Colonic mucosa (tissue), 4 donors: ENCODE results near the gene AKAP6. TPM values are rescaled to one million over a fixed set of nuclear protein-coding genes. Genes with fewer than 3 reads are reported as not detected.

Source experiments
- DNase-seq: peaks from one replicate; pipeline ENCODE4 v3.0.0-alpha.2; 2020
- H3K27ac ChIP-seq: fragments of 200-600 bp; one replicate; pipeline ENCODE4 v1.8.0; 2021
- H3K27me3 ChIP-seq: fragments of 200-600 bp; one replicate; pipeline ENCODE4 v1.8.0; 2021
- H3K36me3 ChIP-seq: fragments of 200-600 bp; one replicate; pipeline ENCODE4 v1.8.0; 2021
- H3K4me1 ChIP-seq: fragments of 200-600 bp; one replicate; pipeline ENCODE4 v1.8.0; 2021; ENCODE audit warnings: mild to moderate bottlenecking
- H3K4me3 ChIP-seq: fragments of 200-600 bp; one replicate; pipeline ENCODE4 v1.8.0; 2021
- H3K9ac ChIP-seq, 2 donors: one replicate each; pipeline ENCODE4 v1.7.0; 2013; ENCODE audit warnings: control low read depth in 2 of 2, low read depth in 2 of 2, low read length in 2 of 2
- H3K9me3 ChIP-seq: fragments of 200-600 bp; one replicate; pipeline ENCODE4 v1.8.0; 2021
- intact Hi-C: fragments of 100-400 bp; cut with DNase I; formaldehyde crosslinking; loops from one replicate; pipeline ENCODE4 v1.14.1; 2022
- total RNA-seq, 2 donors: library from RNA; stranded (reverse); fragmentation: NEBNext Ultra II Directional in 1 of 2; extraction: Animal tissue kit (Norgen Biotek cat#: 25700) in 1 of 2; gene quantifications; one replicate each; pipeline ENCODE4 v1.2.1, GENCODE V29; 2021
- TF ChIP-seq, protein P1 (sequence below): fragments of 200-600 bp; IDR thresholded peaks from one replicate; pipeline ENCODE4 v1.8.0; 2022; ENCODE audit warnings: antibody characterized with exemption, mild to moderate bottlenecking
- donor health status: healthy.
- donor health status: DM: no; HTN: no; CAD: no.
- donor health status: DM: no; HTN: no; CAD: no.

The AKAP6 gene
- total RNA-seq, 2 donors from 2014 or later: 1.3 to 10.3 TPM

DNA sequence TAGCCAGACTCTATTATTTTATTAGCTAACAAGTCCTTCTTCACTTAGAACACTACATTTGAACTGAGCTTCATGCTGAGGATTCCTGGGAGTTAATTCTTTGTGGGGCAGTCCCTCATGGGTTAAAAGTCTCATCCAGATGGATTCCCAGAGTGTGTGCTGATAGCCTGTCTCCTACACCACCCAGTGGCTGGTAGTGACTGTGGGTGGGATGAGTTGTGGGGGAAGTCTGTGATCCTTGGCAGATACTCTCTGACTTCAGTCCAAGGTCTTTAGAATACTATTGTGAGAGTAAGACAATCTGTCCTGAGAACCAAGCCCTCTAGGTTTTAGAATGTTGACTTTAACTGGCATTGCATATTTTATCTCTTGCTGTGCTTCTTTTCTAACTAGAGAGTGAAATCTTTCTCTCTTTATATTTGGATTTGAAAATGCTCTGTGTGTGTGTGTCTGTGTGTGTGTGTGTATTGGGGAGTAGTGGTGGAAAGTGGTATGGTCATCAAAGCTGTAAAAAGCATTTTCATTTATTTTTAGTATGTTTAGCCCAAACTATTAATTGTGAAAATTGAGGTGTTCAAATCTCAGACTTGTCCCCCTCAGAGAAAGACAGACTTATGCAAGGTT, 37.3 kb downstream of the AKAP6 start:
- Histone ChIP-seq H3K36me3 (no peaks in the 10 kb centered on the region), H3K4me3 (no peak overlapping the region), H3K27ac (no peak overlapping the region), H3K9me3 (no peaks in the 10 kb centered on the region), H3K27me3 (no peaks in the 10 kb centered on the region), H3K4me1 (no peaks in the 10 kb centered on the region), H3K9ac (no peak overlapping the region)
- DNase-seq: no peak
- intact Hi-C loops: no loop called here
- TF ChIP-seq, protein P1, sequence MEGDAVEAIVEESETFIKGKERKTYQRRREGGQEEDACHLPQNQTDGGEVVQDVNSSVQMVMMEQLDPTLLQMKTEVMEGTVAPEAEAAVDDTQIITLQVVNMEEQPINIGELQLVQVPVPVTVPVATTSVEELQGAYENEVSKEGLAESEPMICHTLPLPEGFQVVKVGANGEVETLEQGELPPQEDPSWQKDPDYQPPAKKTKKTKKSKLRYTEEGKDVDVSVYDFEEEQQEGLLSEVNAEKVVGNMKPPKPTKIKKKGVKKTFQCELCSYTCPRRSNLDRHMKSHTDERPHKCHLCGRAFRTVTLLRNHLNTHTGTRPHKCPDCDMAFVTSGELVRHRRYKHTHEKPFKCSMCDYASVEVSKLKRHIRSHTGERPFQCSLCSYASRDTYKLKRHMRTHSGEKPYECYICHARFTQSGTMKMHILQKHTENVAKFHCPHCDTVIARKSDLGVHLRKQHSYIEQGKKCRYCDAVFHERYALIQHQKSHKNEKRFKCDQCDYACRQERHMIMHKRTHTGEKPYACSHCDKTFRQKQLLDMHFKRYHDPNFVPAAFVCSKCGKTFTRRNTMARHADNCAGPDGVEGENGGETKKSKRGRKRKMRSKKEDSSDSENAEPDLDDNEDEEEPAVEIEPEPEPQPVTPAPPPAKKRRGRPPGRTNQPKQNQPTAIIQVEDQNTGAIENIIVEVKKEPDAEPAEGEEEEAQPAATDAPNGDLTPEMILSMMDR: no peak

DNA sequence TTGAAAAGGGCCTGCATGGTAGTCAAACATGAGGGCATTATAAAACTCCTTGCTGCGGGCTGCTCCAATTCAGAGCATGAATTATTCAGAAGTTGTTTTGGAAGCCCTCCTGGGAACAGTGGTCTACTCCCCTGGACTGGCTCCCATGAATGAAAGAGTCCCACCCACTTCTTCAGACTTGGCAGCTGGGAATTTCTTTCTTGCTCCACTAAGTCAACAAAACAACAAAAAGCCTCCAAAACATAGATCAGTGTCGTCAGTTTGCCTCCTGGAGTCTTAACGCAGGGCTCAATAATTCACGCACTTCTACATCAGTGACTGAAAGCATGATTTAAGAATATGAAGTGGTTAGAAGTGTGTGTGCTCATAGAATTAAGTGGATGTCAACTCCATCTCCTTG, 37.9 kb downstream of the AKAP6 start:
- no peak for DNase-seq
- intact Hi-C loops: no loop called here
- Histone ChIP-seq H3K27me3 (no peaks in the 10 kb centered on the region), H3K27ac (no peak overlapping the region), H3K9ac (no peak overlapping the region), H3K36me3 (no peaks in the 10 kb centered on the region), H3K4me1 (no peaks in the 10 kb centered on the region), H3K4me3 (no peak overlapping the region), H3K9me3 (no peaks in the 10 kb centered on the region)
- TF ChIP-seq, protein P1: no peak

DNA sequence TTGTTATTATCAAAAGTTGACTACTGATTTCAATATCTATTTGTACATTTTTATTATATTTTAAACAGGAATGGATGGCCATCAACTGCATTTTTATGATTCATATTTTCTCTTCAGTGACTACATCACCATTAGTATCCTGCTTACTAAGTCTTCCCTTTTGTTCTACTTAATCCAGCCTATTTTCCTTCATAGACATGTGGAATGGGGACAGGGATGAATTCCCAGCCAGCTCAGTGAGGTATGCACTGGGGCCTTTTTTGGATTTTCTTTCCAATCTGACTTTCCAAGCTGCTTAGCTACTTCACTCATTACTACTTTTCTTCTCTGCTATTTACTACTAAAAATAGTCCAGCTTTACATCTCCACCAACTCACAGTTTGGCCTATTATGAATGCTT, 38.4 kb downstream of the AKAP6 start:
- Histone ChIP-seq H3K4me1 (no peaks in the 10 kb centered on the region), H3K27ac (no peak overlapping the region), H3K9me3 (no peaks in the 10 kb centered on the region), H3K4me3 (no peak overlapping the region), H3K36me3 (no peaks in the 10 kb centered on the region), H3K27me3 (no peaks in the 10 kb centered on the region), H3K9ac (no peak overlapping the region)
- DNase-seq: no peak
- TF ChIP-seq, protein P1: no peak
- intact Hi-C loops: no loop called here

DNA sequence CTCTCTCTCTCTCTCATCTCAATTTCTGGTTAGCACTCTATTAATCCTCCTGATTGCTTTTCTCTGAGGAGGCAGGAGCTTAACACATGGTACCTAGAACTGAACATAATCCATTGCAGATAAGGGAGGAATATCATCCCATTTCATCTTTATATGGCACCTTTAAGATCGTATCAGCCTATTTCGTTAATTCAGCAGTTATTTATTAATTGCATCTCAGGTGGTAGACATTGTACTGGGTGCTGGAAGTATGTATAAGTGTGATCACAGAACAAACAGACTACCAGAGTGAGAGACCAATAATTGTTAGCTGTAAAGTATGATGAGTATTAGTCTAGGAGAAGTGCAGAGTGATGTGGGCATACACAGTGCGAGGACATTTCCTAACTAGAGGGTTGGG, 39.0 kb downstream of the AKAP6 start:
- intact Hi-C loops: no loop called here
- Histone ChIP-seq H3K9me3 (no peaks in the 10 kb centered on the region), H3K4me1 (no peaks in the 10 kb centered on the region), H3K27me3 (no peaks in the 10 kb centered on the region), H3K36me3 (no peaks in the 10 kb centered on the region), H3K27ac (no peak overlapping the region), H3K9ac (no peak overlapping the region), H3K4me3 (no peak overlapping the region)
- DNase-seq: no peak
- TF ChIP-seq, protein P1: no peak

DNA sequence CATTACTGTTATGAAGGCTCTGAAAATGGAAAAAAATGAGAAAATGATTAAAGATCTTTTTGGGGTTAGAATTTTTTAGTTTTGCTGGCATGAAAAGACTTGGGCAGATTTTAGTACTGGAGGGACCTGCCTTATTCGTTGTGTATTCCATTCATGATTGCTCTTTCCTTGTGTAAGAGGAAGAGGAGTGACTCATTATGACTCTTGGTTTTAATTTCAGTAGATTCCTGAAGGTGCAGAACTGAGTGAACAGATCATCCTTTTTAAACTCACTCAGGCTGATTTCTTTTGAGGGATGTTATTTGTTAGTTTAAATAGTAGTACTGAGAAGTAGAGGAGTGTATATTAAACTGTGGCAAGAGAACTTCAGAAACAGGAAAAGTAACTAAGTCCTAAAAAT, 41.6 kb downstream of the AKAP6 start:
- intact Hi-C loops: no loop called here
- no peak for DNase-seq
- Histone ChIP-seq H3K4me3 (no peak overlapping the region), H3K9me3 (no peaks in the 10 kb centered on the region), H3K4me1 (no peaks in the 10 kb centered on the region), H3K27ac (no peak overlapping the region), H3K9ac (no peak overlapping the region), H3K27me3 (no peaks in the 10 kb centered on the region), H3K36me3 (no peaks in the 10 kb centered on the region)
- TF ChIP-seq, protein P1: no peak
